Activated CD8-positive, alpha-beta memory T cell treated with anti-CD3 and anti-CD28 coated beads, Interleukin-2, amount 50 U/mL, for 48 hours (primary cell): ENCODE results near the gene MYCT1.

Experiments
- DNase-seq: peaks from one replicate; pipeline ENCODE4 v3.0.0-alpha.2; 2020

MYCT1 gene

GRCh38 chr6:152726313-152726712, 28.6 kb downstream of the MYCT1 start:
- no peak for DNase-seq

- DNase-seq = no peak
Measured at GRCh38 chr6:152727507-152727906, 29.8 kb downstream of the MYCT1 start.

GRCh38 chr6:152734630-152735029, 36.9 kb downstream of the MYCT1 start:
- DNase-seq = no peak

DNA sequence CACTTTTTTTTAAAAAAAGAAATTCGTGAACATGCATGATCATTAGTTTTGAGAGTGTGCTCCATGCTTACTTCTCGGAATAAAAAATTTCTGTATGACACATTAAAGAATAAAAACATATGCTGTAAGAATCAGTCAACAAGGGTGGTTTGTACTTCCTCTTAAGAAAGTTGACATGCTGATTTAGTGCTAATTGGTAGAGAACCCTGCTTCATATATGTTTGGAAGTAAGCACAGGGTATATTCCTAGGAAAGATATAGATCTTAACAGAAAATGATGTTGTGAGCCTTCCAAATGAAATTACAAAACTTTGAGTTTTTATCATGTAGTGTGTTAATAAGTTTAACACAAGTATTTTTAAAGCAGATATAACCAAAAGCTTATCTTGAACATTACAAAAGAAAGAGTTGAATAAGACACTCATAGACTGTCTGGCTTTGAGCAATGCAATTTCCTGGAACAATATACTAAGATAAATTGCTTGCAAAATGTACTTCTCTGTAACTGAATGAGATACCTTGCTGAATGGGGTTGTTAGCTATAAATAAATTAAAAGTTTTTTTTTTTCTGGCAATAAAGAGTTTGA, 39.1 kb downstream of the MYCT1 start:
- no peak for DNase-seq

- DNase-seq = no peak
Measured at GRCh38 chr6:152745509-152746171, 47.9 kb downstream of the MYCT1 start.

DNA sequence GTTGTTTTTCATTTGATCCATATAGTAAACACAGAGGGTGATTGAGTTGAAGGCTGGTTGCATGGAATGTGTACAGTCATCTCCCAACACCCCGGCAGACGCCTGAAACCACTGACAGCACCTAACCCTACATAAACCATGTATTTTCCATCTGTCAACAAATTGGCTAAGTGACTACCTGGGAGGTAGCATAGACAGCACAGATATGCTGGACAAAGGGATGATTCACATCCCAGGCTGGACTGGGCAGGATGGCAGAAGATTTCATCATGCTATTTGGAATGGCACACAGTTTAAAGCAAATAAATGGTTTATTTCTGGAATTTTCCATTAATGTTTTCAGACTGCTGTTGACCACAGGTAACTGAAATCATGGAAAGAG, 48.5 kb downstream of the MYCT1 start:
- no peak for DNase-seq

DNA sequence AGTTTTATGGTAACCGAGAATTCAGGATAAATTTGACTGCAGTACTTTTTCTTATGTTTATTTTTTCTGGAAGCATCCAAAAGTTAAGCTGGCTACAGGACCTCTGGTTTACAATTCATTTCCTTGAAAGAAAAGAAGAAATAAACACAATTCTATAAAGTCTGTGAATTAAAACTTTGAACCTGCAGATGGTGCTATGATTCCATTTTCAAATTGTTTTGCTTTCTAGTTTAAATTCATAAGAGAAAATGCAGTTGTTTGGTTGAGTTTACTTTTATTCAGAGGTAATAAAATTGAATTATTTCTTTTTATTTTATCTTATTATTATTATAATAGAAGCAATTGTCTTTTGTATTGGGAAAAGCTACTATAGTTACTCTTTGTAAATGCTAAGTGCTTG, 51.1 kb downstream of the MYCT1 start:
- DNase-seq = no peak

DNA sequence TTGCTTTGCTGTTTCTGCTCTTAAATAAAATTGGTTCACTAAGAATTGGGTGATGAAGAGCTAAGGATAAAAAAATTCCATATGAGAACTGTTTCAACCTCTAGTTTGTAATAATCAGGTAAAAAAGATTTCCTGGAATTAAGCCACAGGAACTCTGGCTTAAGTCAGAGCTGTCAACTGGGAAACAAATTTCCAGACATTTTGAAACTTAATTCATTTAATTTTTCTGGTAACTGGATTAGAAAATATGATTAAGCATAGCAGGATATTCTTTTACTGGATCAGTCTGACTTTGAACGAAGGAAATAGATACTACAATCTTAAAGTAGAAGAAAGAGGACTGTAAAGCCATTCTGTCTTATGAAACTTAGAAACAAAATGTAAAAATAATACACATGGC, 51.6 kb downstream of the MYCT1 start:
- DNase-seq = no peak

DNA sequence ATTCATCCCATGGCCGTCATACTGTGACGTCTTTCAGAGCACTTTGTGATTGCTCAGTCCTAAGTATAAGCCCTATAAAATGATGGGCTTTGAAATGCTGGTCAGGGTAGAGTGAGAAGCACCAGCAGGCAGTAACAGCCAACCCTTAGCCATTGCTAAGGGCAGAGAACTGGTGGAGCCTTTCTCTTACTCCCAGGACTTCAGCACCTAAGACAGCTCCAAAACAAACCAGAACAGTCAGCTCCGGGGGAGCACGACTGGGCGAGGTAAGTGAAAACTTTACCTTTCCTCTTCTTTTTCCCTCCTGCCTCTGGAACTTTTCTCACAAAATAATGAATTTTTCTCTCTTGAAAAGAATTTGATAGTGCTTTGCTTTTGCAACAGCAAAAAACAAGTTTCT, 53.0 kb downstream of the MYCT1 start, which contains the start of gene VIP:
Gene VIP, plus strand, starts transcription at position 104 of the 400 bp plus-strand sequence. CDS start 1,381 bp downstream, outside the sequence.
- no peak for DNase-seq

GRCh38 chr6:152765331-152765730, 67.6 kb downstream of the MYCT1 start:
- DNase-seq = no peak

DNA sequence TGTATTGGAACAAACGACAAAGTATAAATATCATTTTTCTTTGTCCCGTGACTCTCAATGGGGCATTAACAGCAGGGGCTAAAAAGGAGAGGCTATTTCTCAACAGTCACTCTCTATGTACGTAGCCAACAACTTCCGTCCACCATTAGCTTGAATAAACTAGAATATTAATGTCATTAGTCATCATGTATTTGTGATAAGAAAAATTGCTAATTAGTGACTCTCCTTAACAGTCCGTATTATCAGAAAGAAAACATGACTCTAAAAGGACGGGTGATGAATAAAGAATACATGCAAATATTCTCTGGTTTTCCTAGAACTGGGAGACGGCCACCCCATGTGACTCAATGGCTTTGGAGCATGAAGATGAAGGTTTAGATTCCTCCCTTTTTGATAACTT, 71.5 kb downstream of the MYCT1 start:
- no peak for DNase-seq

DNA sequence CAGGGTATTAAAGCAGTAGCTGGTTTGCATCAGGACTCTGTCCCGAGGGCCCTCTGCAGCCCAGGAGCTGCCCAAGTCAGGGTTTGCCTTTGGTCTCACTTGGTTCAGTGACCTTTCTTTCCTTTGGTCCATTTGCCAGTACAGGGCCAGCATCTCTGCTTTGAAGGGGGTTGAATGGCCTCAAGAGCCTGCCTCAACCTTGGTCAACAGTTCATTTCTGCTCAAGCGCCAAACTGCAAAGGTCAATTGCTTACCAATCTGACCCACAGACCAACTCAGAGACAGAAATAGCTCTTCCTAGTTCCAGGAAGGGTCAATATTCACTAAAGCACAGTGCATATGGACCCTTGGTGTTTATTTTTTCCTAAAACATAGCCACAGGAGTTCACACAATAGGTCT, 72.3 kb downstream of the MYCT1 start:
- DNase-seq = no peak

- no peak for DNase-seq
Measured at GRCh38 chr6:152771061-152771687, 73.5 kb downstream of the MYCT1 start.
